Stimulated activated naive CD8-positive, alpha-beta T cell treated with anti-CD3 and anti-CD28 coated beads, Interleukin-15, Interleukin-2, amounts not matched to agents 100 U/mL and 50 U/mL, for 24 hours (primary cell): ENCODE measurements around the gene XPC.
A peak's percentile ranks its signal among the peaks of the same experiment; 100 is the strongest.

ENCODE experiments used
- ATAC-seq: fragments of 150-1000 bp; cut with Tn5 transposase; one replicate; pipeline ENCODE4 v1.10.0; 2021
- DNase-seq: peaks from one replicate; pipeline ENCODE4 v3.0.0; 2021

Gene XPC

GRCh38 chr3:14206548-14207177 is 28.3 kb upstream of the XPC start:
- DNase-seq, result no peak
- ATAC-seq, result no peak

- DNase-seq (no peak), ATAC-seq (no peak)
Observed at GRCh38 chr3:14204515-14205284, 26.3 kb upstream of the XPC start.

GRCh38 chr3:14203521-14204079 is 25.2 kb upstream of the XPC start:
- peak; percentile 36 for DNase-seq
- no peak for ATAC-seq

GRCh38 chr3:14202874-14203520 is 24.6 kb upstream of the XPC start:
- no peak for ATAC-seq

GRCh38 chr3:14201940-14202684 is 23.7 kb upstream of the XPC start:
- DNase-seq (no peak), ATAC-seq (no peak)

More at GRCh38 chr3:14202874-14203520, 24.6 kb upstream of the XPC start:
- DNase-seq, result no peak

- no peak for ATAC-seq
- no peak for DNase-seq
Observed at GRCh38 chr3:14200841-14201240, 22.4 kb upstream of the XPC start.

- DNase-seq (no peak), ATAC-seq (no peak)
Observed at GRCh38 chr3:14200276-14200675, 21.9 kb upstream of the XPC start.

GRCh38 chr3:14199641-14200040 is 21.2 kb upstream of the XPC start:
- DNase-seq, result no peak
- no peak for ATAC-seq

GRCh38 chr3:14194865-14195264 is 16.5 kb upstream of the XPC start:
- DNase-seq (no peak), ATAC-seq (no peak)

GRCh38 chr3:14188041-14188754 is 9.8 kb upstream of the XPC start:
- no peak for DNase-seq
- no peak for ATAC-seq

- no peak for DNase-seq
- no peak for ATAC-seq
Observed at GRCh38 chr3:14186854-14187458, 8.6 kb upstream of the XPC start.

GRCh38 chr3:14183015-14183577 is 4.7 kb upstream of the XPC start:
- DNase-seq, result no peak
- ATAC-seq, result no peak

- DNase-seq (no peak), ATAC-seq (no peak)
Observed at GRCh38 chr3:14181253-14181652, 2.9 kb upstream of the XPC start.

- no peak for ATAC-seq
- DNase-seq, result no peak
Observed at GRCh38 chr3:14179795-14180194, 1.4 kb upstream of the XPC start.

GRCh38 chr3:14179114-14179465 is 689 bp upstream of the XPC start:
- DNase-seq (no peak), ATAC-seq (no peak)

GRCh38 chr3:14177580-14178246 is 688 bp downstream of the XPC start:
- no peak for DNase-seq
- ATAC-seq, result peak; percentile 2

- DNase-seq, result peak; percentile 32
- peak; percentile 55 for ATAC-seq
Observed at GRCh38 chr3:14175383-14176037, 2.9 kb downstream of the XPC start.

- DNase-seq (no peak), ATAC-seq (no peak)
Observed at GRCh38 chr3:14174483-14174882, 3.9 kb downstream of the XPC start.

- DNase-seq (no peak), ATAC-seq (no peak)
Observed at GRCh38 chr3:14172496-14172895, 5.9 kb downstream of the XPC start.
